Measurements from ENCODE around the gene MMP8. TPM values are rescaled to one million over a fixed set of nuclear protein-coding genes. Genes with fewer than 3 reads are reported as not detected.
"Not testable (repeated sequence)": the region's sequence is repeated elsewhere in the genome, so short reads cannot be mapped to it uniquely, and the experiment has no call there.

Gene MMP8, protein sequence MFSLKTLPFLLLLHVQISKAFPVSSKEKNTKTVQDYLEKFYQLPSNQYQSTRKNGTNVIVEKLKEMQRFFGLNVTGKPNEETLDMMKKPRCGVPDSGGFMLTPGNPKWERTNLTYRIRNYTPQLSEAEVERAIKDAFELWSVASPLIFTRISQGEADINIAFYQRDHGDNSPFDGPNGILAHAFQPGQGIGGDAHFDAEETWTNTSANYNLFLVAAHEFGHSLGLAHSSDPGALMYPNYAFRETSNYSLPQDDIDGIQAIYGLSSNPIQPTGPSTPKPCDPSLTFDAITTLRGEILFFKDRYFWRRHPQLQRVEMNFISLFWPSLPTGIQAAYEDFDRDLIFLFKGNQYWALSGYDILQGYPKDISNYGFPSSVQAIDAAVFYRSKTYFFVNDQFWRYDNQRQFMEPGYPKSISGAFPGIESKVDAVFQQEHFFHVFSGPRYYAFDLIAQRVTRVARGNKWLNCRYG
- polyA plus RNA-seq (ENCODE audit: insufficient read length in 3 of 3): under 1 TPM in 1 of 3 donors, not detected in 2; 0.18 TPM

DNA sequence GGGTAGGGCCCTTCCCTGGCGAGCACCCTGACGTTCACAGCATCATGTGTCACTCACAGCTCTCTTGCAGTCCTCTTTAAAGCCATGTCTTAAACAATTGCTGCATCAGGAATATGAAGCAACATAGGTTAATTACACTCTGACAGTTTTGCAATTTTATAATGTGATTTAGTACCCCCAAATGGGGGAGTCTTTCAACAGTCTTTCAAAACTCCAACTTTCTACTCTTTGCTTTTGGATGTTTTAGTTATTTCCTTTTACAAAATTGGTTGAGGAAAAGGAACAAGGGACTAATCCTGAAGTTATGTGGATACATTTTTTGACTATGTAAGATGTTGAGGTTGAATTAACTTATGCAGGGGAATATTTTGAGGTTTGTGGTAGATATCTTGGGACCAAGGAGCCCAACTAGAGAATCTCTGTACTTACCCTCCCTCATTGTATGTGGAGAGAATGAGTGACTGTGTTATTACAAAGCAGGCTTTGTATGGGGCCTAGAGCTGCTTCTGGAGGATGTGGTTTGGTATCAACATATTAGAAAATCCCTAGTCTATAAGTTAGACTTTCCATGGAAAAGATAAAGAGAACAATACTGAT is at the start of gene MMP8:
Gene MMP8, minus strand, starts transcription at position 51 of the 597 bp plus-strand sequence. CDS start 99 bp downstream, outside the sequence.
- DNase-seq (ENCODE audit: low read depth in 3 of 3, low spot score in 2 of 3): no peak

GRCh38 chr11:102773386-102773785 is 48.6 kb upstream of the MMP8 start:
- no peak for DNase-seq (ENCODE audit: low read depth in 3 of 3, low spot score in 2 of 3)

DNA sequence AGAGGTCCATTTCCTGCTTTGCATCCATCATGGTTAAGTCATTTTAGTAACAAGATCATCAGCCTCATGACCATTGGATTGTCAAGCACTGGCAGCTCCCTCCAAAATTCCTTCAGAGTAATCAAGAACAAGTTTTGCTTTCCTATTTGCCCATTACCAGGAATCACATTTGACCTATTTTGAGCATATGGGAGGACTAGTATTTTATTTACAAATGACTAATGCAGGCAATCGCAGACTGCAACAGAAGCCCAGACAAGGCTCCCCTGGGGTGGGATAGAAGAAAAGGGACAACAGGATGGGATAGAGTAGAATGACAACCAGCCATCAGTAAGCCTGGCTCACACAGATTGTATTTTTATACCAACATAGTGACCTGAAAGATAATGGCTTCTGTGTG is 46.6 kb upstream of the MMP8 start:
- no peak for DNase-seq (ENCODE audit: low read depth in 3 of 3, low spot score in 2 of 3)

DNA sequence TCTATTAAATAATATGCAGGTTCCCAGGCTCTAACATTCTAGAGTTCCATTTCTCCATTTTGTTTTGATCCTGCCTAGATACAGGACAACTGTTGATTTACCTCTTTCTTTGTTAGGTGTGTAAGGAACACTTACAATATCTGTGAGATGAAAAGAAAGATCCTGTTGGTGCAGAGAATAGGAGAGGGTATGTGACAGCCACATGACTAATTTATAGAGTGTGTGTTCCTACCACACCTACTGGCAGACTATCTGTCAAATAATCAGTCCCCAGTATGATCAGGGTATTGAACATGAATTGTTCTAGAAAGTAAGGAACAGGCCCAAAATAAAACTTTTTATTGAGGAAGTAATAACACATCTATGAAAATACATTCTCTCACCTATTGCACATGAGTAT is 45.4 kb upstream of the MMP8 start:
- no peak for DNase-seq (ENCODE audit: low read depth in 3 of 3, low spot score in 2 of 3)

- DNase-seq (ENCODE audit: low read depth in 3 of 3, low spot score in 2 of 3): no peak
Measured at GRCh38 chr11:102767800-102768199, 43.0 kb upstream of the MMP8 start.

GRCh38 chr11:102763440-102763839 is 38.7 kb upstream of the MMP8 start:
- DNase-seq (ENCODE audit: low read depth in 3 of 3, low spot score in 2 of 3): no peak

DNA sequence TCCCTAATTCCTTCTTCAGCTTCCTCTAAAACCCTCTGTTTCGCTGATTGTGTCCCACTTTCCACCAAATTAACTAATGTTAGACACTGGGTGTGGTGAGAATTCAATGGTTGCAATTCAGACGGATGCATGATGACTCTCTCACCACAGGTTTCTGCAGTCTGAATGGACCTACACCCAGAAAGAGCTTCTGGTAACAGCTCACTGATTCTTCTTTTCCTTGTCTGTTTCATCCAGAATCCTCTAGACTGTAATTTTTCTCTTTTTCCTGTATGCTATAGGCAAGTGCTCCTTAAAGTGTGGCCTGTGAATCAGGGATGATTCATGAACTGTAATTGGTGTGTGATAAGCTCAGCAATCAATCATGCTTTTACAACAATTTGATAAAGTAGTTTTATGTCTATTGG is 37.6 kb upstream of the MMP8 start:
- DNase-seq (ENCODE audit: low read depth in 3 of 3, low spot score in 2 of 3): no peak

GRCh38 chr11:102761646-102762238 is 37.0 kb upstream of the MMP8 start:
- DNase-seq (ENCODE audit: low read depth in 3 of 3, low spot score in 2 of 3): no peak

GRCh38 chr11:102760344-102761035 is 35.7 kb upstream of the MMP8 start:
- DNase-seq (ENCODE audit: low read depth in 3 of 3, low spot score in 2 of 3): no peak

- no peak for DNase-seq (ENCODE audit: low read depth in 3 of 3, low spot score in 2 of 3)
Measured at GRCh38 chr11:102757823-102758549, 33.2 kb upstream of the MMP8 start.

- no peak for DNase-seq (ENCODE audit: low read depth in 3 of 3, low spot score in 2 of 3)
Measured at GRCh38 chr11:102753267-102753666, 28.5 kb upstream of the MMP8 start.

- DNase-seq (ENCODE audit: low read depth in 3 of 3, low spot score in 2 of 3): no peak
Measured at GRCh38 chr11:102751673-102752072, 26.9 kb upstream of the MMP8 start.

GRCh38 chr11:102749101-102749722 is 24.5 kb upstream of the MMP8 start:
- DNase-seq (ENCODE audit: low read depth in 3 of 3, low spot score in 2 of 3): no peak

GRCh38 chr11:102746746-102747578 is 22.2 kb upstream of the MMP8 start:
- DNase-seq (ENCODE audit: low read depth in 3 of 3, low spot score in 2 of 3): not testable (repeated sequence)

DNA sequence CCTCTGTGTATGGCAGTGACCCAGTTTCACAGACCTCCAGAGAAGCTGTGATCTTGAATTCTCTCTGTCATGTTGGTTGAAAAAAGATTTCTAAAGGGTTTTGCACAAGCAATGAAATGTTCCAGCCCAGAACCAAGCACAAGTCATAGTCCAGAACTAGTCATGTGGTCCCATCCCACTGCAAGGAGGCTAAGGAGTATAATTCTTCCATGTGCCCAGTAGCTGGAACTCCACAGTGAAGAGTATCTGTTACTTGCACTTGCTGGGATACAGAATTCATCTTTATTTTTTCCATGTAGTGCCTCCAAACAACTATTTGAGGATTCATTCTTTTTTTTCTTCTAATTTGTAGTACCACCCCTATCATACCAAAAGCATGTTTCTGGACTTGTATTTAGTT is 9.9 kb upstream of the MMP8 start:
- DNase-seq (ENCODE audit: low read depth in 3 of 3, low spot score in 2 of 3): no peak

DNA sequence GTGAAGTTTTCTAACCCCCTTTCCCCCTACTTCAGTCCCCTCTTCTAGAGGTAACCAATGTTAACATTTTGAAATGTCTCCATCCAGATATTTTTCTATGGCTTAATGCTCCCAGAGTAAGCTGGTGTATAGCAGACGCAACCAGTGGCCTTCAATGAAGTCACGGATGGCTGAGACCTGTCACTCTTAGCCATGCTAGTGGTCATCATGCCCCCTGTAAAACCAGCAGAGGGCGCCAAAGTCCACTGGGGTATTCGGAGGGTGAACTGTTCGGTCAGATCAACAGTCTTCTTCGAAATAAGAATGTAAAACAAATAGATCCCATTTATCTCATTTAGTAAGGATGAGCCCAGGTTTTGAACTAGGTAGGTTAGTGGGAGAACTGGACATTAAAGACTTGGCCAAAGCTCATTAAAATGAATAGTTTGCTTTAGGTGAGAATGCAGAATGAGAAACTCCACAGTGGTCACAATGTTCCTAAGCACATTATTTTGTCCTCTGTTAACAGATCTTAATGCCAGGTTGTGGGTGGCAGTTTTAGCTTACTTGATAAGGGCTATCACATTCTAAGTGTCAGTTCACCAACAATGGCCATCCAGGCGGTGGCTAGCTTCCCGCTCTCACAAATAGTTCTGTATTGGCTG is 8.6 kb upstream of the MMP8 start:
- no peak for DNase-seq (ENCODE audit: low read depth in 3 of 3, low spot score in 2 of 3)

DNA sequence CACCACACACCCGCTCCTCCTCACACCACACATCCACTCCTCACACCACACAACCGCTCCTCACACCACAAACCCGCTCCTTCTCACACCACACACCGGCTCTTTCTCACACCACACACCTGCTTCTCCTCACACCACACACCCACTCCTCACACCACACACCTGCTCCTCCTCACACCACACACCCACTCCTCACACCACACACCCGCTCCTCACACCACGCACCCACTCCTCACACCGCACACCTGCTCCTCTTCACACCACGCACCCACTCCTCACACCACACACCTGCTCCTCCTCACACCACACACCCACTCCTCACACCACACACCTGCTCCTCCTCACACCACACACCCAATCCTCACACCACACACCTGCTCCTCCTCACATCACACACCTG is 6.2 kb upstream of the MMP8 start:
- not testable (repeated sequence) for DNase-seq (ENCODE audit: low read depth in 3 of 3, low spot score in 2 of 3)

All from right renal cortex interstitium (tissue), 3 donors.